AG09309 (cell line): ENCODE results near the gene PHLDA2.

Experiments used
- DNase-seq: peaks from one replicate; pipeline ENCODE4 v3.0.0-alpha.2; 2010; ENCODE audit warnings: low read depth
- H3K4me3 ChIP-seq: 2 replicates; pipeline ENCODE4 v1.5.1; 2011; ENCODE audit warnings: mild to moderate bottlenecking, low read depth, low read length, moderate library complexity; ENCODE audit not compliant: control insufficient read depth
- CTCF ChIP-seq: IDR thresholded peaks from 2 replicates; pipeline ENCODE4 v1.5.1; 2011; ENCODE audit warnings: mild to moderate bottlenecking, low read depth, low read length, inconsistent platforms; ENCODE audit not compliant: insufficient read depth, control insufficient read depth; ENCODE audit errors: missing control alignments

The PHLDA2 gene

GRCh38 chr11:2914455-2915195 is 14.6 kb downstream of the PHLDA2 start:
- no peak for TF ChIP-seq CTCF
- H3K4me3 ChIP-seq, result no peak overlapping the region
- DNase-seq, result no peak

GRCh38 chr11:2913776-2914175 is 15.4 kb downstream of the PHLDA2 start:
- no peak overlapping the region for H3K4me3 ChIP-seq
- no peak for TF ChIP-seq CTCF
- no peak for DNase-seq

- no peak for DNase-seq
- TF ChIP-seq CTCF, result no peak
- no peak overlapping the region for H3K4me3 ChIP-seq
These were observed 16.2 kb downstream of the PHLDA2 start for GRCh38 chr11:2913019-2913431.

- no peak for TF ChIP-seq CTCF
- DNase-seq, result no peak
- H3K4me3 ChIP-seq, result no peak overlapping the region
These were observed 16.7 kb downstream of the PHLDA2 start for GRCh38 chr11:2912498-2912897.

- no peak for TF ChIP-seq CTCF
- H3K4me3 ChIP-seq, result no peak overlapping the region
- no peak for DNase-seq
These were observed 17.3 kb downstream of the PHLDA2 start for GRCh38 chr11:2911785-2912391.

GRCh38 chr11:2911088-2911784 is 18.0 kb downstream of the PHLDA2 start:
- no peak for TF ChIP-seq CTCF
- no peak for DNase-seq
- H3K4me3 ChIP-seq, result no peak overlapping the region
